GM23338 (cell line): ENCODE measurements around the gene ARID1B. TPM values are rescaled to one million over a fixed set of nuclear protein-coding genes. Genes with fewer than 3 reads are reported as not detected.

Experiments
- ATAC-seq: fragments of 200-7000 bp; cut with Tn5 transposase; 3 replicates; pipeline ENCODE4 v1.9.1; 2020
- DNase-seq: peaks from one replicate; pipeline ENCODE4 v3.0.0-alpha.2; 2015; ENCODE audit warnings: low spot score
- H2AFZ ChIP-seq: fragments of 200-600 bp; sonication (generic); 2 replicates; pipeline ENCODE4 v1.8.0; 2016; ENCODE audit warnings: antibody characterized with exemption, mild to moderate bottlenecking, moderate library complexity
- H3F3A ChIP-seq: fragments of 200-600 bp; sonication (generic); replicated peaks from 2 replicates; pipeline ENCODE4 v1.8.0; 2017; ENCODE audit warnings: antibody characterized with exemption, mixed run types, low read depth
- H3K27ac ChIP-seq: fragments of 200-600 bp; sonication (generic); 2 replicates; pipeline ENCODE4 v1.6.1; 2016; ENCODE audit warnings: low read depth
- H3K27me3 ChIP-seq: fragments of 200-600 bp; sonication (generic); 2 replicates; pipeline ENCODE4 v1.8.0; 2016; ENCODE audit warnings: mild to moderate bottlenecking, mixed run types, moderate library complexity; ENCODE audit not compliant: insufficient read depth
- H3K36me3 ChIP-seq: fragments of 200-600 bp; sonication (generic); 2 replicates; pipeline ENCODE4 v1.8.0; 2016; ENCODE audit warnings: mild to moderate bottlenecking; ENCODE audit not compliant: insufficient read depth
- H3K4me1 ChIP-seq: fragments of 200-600 bp; sonication (generic); 2 replicates; pipeline ENCODE4 v1.8.0; 2016; ENCODE audit warnings: mild to moderate bottlenecking, moderate library complexity; ENCODE audit not compliant: insufficient read depth
- H3K4me2 ChIP-seq: fragments of 200-600 bp; sonication (generic); 2 replicates; pipeline ENCODE4 v1.7.1; 2017; ENCODE audit warnings: mixed run types
- H3K4me3 ChIP-seq: fragments of 200-600 bp; sonication (generic); 2 replicates; pipeline ENCODE4 v1.6.1; 2016; ENCODE audit warnings: mixed run types
- H3K79me2 ChIP-seq: fragments of 200-600 bp; sonication (generic); replicated peaks from 2 replicates; pipeline ENCODE4 v1.8.0; 2017; ENCODE audit warnings: mild to moderate bottlenecking; ENCODE audit not compliant: insufficient read depth
- H3K9me2 ChIP-seq: fragments of 200-600 bp; sonication (generic); 2 replicates; pipeline ENCODE4 v1.8.0; 2017; ENCODE audit not compliant: insufficient read depth
- H4K20me1 ChIP-seq: fragments of 200-600 bp; sonication (generic); replicated peaks from 2 replicates; pipeline ENCODE4 v1.8.0; 2017; ENCODE audit warnings: mild to moderate bottlenecking; ENCODE audit not compliant: insufficient read depth
- H3K27ac Mint-ChIP-seq: 2 replicates; pipeline ENCODE4 v1.8.0; 2020; ENCODE audit warnings: inconsistent platforms, mild to moderate bottlenecking, moderate library complexity, mixed read lengths
- H3K27me3 Mint-ChIP-seq: 3 replicates; pipeline ENCODE4 v1.8.0; 2022; ENCODE audit warnings: low read depth, mild to moderate bottlenecking, moderate library complexity, mixed read lengths, inconsistent platforms; ENCODE audit not compliant: insufficient read depth, poor library complexity
- H3K36me3 Mint-ChIP-seq: 3 replicates; pipeline ENCODE4 v1.8.0; 2021; ENCODE audit warnings: low read depth, mild to moderate bottlenecking, inconsistent platforms, moderate library complexity, mixed read lengths
- H3K4me1 Mint-ChIP-seq: 3 replicates; pipeline ENCODE4 v1.8.0; 2020; ENCODE audit warnings: mild to moderate bottlenecking, inconsistent platforms, mixed read lengths
- H3K4me3 Mint-ChIP-seq: 3 replicates; pipeline ENCODE4 v1.8.0; 2021; ENCODE audit warnings: moderate library complexity, mild to moderate bottlenecking, inconsistent platforms, mixed read lengths
- H3K9me3 Mint-ChIP-seq: 3 replicates; pipeline ENCODE4 v1.8.0; 2020; ENCODE audit warnings: moderate library complexity, mild to moderate bottlenecking, inconsistent platforms, mixed read lengths
- CREB1 ChIP-seq: fragments of 250-450 bp; sonication (Bioruptor Pico); IDR thresholded peaks from 2 replicates; pipeline ENCODE4 v1.5.0; 2020; ENCODE audit warnings: low read depth, mild to moderate bottlenecking, moderate library complexity
- ETS1 ChIP-seq: IDR thresholded peaks from 2 replicates; pipeline ENCODE4 v1.6.1; 2016; ENCODE audit warnings: antibody characterized with exemption
- EZH2 ChIP-seq: fragments of 200-600 bp; sonication (generic); IDR thresholded peaks from one replicate; pipeline ENCODE4 v1.8.0; 2017; ENCODE audit warnings: antibody characterized with exemption, mild to moderate bottlenecking, low read depth; ENCODE audit not compliant: unreplicated experiment
- EZH2phosphoT487 ChIP-seq: fragments of 200-600 bp; sonication (generic); IDR thresholded peaks from one replicate; pipeline ENCODE4 v1.8.1; 2018; ENCODE audit warnings: antibody characterized with exemption; ENCODE audit not compliant: unreplicated experiment
- JUNB ChIP-seq: IDR thresholded peaks from one replicate; pipeline ENCODE4 v1.6.1; 2016; ENCODE audit warnings: antibody characterized with exemption; ENCODE audit not compliant: unreplicated experiment
- NANOG ChIP-seq: IDR thresholded peaks from 2 replicates; pipeline ENCODE4 v1.6.1; 2016; ENCODE audit warnings: antibody characterized with exemption, borderline replicate concordance
- POLR2AphosphoS5 ChIP-seq: IDR thresholded peaks from 2 replicates; pipeline ENCODE4 v1.6.1; 2016; ENCODE audit warnings: antibody characterized with exemption, low read depth
- REST ChIP-seq: IDR thresholded peaks from one replicate; pipeline ENCODE4 v1.6.1; 2018; ENCODE audit warnings: antibody characterized with exemption; ENCODE audit not compliant: unreplicated experiment
- STAT1 ChIP-seq: IDR thresholded peaks from one replicate; pipeline ENCODE4 v1.6.1; 2016; ENCODE audit warnings: antibody characterized with exemption; ENCODE audit not compliant: unreplicated experiment
- ZNF114 ChIP-seq: fragments of 250-450 bp; sonication (Bioruptor Pico); IDR thresholded peaks from 2 replicates; pipeline ENCODE4 v1.5.0; 2020; ENCODE audit warnings: mild to moderate bottlenecking, moderate library complexity
- ZNF331 ChIP-seq: fragments of 250-450 bp; sonication (Bioruptor Pico); IDR thresholded peaks from 2 replicates; pipeline ENCODE4 v1.5.0; 2020; ENCODE audit warnings: low read depth, mild to moderate bottlenecking, moderate library complexity
- ZNF462 ChIP-seq: fragments of 250-450 bp; sonication (Bioruptor Pico); IDR thresholded peaks from 2 replicates; pipeline ENCODE4 v1.5.0; 2020; ENCODE audit warnings: mild to moderate bottlenecking, moderate library complexity
- polyA plus RNA-seq: library from polyadenylated mRNA; unstranded; fragments of >200 nt; fragmentation: Nextera tagmentation; extraction: Ambion mirVana; gene quantifications from 2 replicates; pipeline ENCODE4 v1.2.1, GENCODE V29; 2016
- total RNA-seq: library from RNA; depleted of rRNA; stranded (reverse); fragments of >200 nt; shearing (Covaris generic); gene quantifications from 2 replicates; pipeline ENCODE4 v1.2.3, GENCODE V29; 2014
- TF ChIP-seq, protein P1 (sequence below), 2 experiments: fragments of 200-600 bp in 1 of 2; sonication (generic) in 1 of 2; conservative IDR thresholded peaks; 2 replicates each; pipeline versions ENCODE4 v1.5.1 to v1.6.1; 2016 to 2017; ENCODE audit warnings: antibody characterized with exemption in 2 of 2, low read depth in 2 of 2, mild to moderate bottlenecking in 2 of 2, moderate library complexity in 1 of 2

Gene ARID1B
- total and polyA plus RNA-seq, 2 experiments from 2014 or later, result 59.3 to 72.2 TPM

DNA sequence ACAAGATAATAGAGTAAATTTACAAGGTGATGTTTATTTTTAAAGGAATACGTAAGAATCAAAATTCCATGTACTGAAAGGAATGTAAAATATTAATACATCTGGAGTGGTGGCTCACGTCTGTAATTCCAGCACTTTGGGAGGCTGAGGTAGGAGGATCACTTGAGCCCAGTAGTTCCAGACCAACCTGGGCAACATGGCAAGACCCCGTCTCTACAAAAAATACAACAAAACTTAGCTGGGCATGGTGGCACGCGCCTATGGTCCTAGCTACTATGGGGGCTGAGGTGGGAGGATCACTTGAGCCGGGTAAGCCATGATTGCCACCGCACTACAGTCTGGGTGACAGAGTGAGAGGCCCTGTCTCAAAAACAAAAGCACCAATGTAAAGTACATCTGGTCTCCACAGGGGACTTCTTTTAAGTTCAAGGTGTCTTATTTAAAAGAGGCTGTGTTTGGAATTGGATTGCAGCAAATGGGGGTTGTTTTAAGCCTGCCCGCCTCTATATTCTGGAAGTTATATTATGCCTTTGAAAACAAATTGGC lies 36.9 kb downstream of the ARID1B start:
- Histone ChIP-seq H3K79me2 (peaks cover 99% of the 10 kb centered on the region), H3K4me3 (no peak overlapping the region), H3K4me1 (peaks cover 34% of the 10 kb centered on the region), H2AFZ (no peak overlapping the region), H4K20me1 (peaks cover 70% of the 10 kb centered on the region), H3F3A (no peaks in the 10 kb centered on the region), H3K9me2 (no peaks in the 10 kb centered on the region), H3K36me3 (no peaks in the 10 kb centered on the region), H3K27ac (no peak overlapping the region), H3K4me2 (peak overlapping the region; percentile 42; the same call in 1 of the 2 replicates), H3K27me3 (no peaks in the 10 kb centered on the region)
- Mint-ChIP-seq H3K4me3 (no peak overlapping the region), H3K9me3 (0 out of 3 replicates have a peak, but pooled peaks cover 2% of the 10 kb centered on the region), H3K27ac (no peak overlapping the region), H3K4me1 (peaks cover 43% of the 10 kb centered on the region), H3K27me3 (peaks cover 2% of the 10 kb centered on the region), H3K36me3 (peaks cover 8% of the 10 kb centered on the region)
- TF ChIP-seq ZNF331 (CRISPR knock-in tag) (no peak), CREB1 (CRISPR knock-in tag) (no peak), ETS1 (no peak), EZH2 (no peak), JUNB (no peak), NANOG (no peak), ZNF114 (CRISPR knock-in tag) (no peak), EZH2phosphoT487 (no peak), POLR2AphosphoS5 (no peak), ZNF462 (CRISPR knock-in tag) (no peak), STAT1 (no peak), REST (no peak)
- TF ChIP-seq, protein P1, sequence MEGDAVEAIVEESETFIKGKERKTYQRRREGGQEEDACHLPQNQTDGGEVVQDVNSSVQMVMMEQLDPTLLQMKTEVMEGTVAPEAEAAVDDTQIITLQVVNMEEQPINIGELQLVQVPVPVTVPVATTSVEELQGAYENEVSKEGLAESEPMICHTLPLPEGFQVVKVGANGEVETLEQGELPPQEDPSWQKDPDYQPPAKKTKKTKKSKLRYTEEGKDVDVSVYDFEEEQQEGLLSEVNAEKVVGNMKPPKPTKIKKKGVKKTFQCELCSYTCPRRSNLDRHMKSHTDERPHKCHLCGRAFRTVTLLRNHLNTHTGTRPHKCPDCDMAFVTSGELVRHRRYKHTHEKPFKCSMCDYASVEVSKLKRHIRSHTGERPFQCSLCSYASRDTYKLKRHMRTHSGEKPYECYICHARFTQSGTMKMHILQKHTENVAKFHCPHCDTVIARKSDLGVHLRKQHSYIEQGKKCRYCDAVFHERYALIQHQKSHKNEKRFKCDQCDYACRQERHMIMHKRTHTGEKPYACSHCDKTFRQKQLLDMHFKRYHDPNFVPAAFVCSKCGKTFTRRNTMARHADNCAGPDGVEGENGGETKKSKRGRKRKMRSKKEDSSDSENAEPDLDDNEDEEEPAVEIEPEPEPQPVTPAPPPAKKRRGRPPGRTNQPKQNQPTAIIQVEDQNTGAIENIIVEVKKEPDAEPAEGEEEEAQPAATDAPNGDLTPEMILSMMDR (conservative IDR thresholded peaks at IDR 0.05; ENCODE audit: low read depth in 2 of 2), result no peak
- peak; percentile 69 for ATAC-seq
- peak; percentile 50 for DNase-seq
